GM10266 (cell line): Measurements from ENCODE around the gene NPW.

ENCODE experiments used
- DNase-seq: peaks from one replicate; pipeline ENCODE4 v3.0.0; 2012; ENCODE audit errors: extremely low spot score
- TF ChIP-seq, protein P1 (sequence below): IDR thresholded peaks from 2 replicates; pipeline ENCODE4 v1.5.1; 2012; ENCODE audit warnings: mild to moderate bottlenecking, low read depth; ENCODE audit not compliant: control insufficient read depth, insufficient read depth; ENCODE audit errors: missing control alignments

NPW gene

DNA sequence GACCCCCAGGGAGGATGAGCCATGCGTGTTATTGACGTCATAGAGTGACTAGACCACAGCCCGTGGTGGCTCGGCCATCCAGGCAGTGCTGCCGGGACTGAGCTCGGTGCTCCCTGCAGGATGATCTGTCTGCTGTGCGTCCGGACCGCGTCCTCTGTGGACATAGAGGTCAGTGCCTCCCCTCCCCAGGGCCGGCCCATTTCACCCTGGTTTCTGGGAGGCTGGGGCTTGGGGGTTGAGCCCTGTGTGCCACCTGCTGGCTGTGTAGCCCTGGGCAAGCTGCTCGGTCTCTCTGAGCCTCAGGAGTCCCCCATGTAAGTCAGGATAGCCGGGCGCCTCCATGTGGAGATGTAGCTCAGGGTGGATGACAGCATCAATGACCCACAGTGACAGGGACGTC, 36.5 kb downstream of the NPW start:
- TF ChIP-seq, protein P1, sequence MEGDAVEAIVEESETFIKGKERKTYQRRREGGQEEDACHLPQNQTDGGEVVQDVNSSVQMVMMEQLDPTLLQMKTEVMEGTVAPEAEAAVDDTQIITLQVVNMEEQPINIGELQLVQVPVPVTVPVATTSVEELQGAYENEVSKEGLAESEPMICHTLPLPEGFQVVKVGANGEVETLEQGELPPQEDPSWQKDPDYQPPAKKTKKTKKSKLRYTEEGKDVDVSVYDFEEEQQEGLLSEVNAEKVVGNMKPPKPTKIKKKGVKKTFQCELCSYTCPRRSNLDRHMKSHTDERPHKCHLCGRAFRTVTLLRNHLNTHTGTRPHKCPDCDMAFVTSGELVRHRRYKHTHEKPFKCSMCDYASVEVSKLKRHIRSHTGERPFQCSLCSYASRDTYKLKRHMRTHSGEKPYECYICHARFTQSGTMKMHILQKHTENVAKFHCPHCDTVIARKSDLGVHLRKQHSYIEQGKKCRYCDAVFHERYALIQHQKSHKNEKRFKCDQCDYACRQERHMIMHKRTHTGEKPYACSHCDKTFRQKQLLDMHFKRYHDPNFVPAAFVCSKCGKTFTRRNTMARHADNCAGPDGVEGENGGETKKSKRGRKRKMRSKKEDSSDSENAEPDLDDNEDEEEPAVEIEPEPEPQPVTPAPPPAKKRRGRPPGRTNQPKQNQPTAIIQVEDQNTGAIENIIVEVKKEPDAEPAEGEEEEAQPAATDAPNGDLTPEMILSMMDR: peak; percentile 12
- no peak for DNase-seq

DNA sequence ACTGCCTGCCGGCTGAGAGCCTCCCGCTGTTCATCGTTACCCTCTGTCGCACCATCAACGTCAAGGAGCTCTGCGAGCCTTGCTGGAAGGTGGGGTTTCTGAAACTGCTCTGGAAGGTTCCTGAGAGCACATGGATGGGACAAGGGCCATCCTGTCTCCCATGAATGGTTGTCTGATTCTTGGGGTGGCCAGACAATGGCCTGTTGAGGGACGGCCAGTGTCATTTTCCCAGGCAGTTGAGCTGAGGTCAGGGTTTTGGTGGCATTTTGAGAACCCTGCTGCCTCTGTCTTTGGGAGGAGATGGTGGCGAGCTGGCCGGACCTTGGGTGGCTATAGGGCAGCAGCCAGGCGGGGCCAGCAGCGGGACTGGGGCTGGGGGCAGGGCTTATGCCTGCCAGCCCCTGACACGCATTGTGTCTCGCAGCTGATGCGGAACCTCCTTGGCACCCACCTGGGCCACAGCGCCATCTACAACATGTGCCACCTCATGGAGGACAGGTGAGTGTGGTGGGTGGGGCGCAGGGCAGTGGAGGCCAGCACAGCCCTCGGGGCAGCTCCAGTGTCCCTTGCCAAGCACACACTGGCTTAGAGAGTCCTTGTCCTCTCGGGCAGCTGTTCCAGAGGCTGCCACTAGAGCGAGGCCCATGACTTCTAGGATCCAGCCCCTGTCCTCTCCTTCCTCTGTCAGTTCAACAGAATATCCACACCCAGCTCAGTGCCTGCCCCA, 37.3 kb downstream of the NPW start:
- DNase-seq: no peak
- TF ChIP-seq, protein P1: peak; percentile 16

DNA sequence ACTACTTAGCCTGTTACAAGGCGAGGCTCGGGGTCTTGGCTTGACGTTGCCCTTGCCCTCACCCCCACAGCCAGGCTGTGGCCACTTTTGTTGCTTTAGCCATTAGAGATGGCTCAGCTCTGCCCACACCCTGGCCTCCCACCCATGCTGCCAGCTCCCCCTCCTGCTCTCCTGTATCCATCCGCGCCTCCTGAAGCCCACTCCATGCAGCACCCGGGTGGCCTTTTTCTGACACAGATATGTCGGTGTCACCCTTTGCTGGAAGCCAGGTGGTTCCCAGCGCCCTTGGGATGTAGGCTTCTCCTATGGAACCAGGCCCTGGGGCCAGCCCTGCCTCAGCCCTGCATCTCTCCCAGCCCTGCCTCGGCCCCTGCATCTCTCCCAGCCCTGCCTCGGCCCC, 37.9 kb downstream of the NPW start:
- TF ChIP-seq, protein P1: no peak

DNA sequence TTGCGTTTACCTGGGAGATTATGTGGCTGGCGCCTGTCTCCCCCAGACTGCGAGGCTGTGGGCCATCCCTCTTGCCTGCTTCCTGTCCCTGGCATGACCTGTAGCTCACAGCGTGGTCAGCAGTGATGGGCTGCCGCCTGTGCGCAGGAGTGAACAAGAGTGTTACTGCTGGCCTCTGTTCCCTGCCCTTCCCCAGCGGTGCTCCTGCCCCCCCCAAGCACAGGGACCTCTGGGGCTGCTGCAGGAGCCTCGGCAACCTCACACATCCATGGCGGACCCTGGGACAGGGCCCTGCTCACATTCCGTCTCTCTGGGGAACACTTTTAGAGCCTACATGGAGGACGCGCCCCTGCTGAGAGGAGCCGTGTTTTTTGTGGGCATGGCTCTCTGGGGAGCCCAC, 38.8 kb downstream of the NPW start:
- no peak for DNase-seq
- TF ChIP-seq, protein P1: no peak

More for the DNA sequence above, 37.9 kb downstream of the NPW start:
- DNase-seq: no peak

DNA sequence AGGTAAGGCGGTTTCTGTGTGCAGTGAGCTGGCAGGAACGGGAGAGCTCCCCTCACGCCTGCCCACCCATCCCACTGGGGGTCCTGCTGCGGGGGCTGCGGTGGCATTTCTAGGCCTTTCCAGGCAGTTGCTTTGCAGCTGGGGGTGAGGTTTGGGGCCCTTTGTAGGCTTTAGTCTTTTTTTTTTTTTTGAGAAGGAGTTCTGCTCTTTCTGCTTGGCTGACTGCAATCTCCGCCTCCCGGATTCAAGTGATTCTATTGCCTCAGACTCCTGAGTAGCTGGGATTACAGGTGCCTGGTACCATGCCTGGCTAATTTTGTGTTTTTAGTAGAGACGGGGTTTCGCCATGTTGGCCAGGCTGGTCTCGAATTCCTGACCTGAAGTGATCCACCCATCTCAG, 39.3 kb downstream of the NPW start:
- TF ChIP-seq, protein P1: no peak
- DNase-seq: no peak

DNA sequence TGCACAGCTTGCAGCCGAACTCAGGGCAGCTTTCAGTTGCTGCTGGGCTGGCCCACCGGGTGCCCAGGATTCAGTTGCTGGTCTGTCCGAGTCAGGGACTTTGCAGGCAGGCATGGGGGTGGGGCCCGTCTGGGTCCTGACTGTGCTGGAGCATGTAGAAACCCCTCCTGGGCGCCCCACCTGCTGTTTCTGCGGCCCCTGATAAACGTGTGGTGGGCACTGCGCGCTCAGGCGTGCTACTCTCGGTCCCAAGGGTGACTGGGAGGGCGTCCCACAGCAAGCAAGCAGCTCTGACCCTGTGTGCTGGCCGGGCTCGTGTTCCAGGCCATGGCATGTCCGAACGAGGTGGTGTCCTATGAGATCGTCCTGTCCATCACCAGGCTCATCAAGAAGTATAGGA, 40.8 kb downstream of the NPW start:
- TF ChIP-seq, protein P1: no peak
- no peak for DNase-seq

DNA sequence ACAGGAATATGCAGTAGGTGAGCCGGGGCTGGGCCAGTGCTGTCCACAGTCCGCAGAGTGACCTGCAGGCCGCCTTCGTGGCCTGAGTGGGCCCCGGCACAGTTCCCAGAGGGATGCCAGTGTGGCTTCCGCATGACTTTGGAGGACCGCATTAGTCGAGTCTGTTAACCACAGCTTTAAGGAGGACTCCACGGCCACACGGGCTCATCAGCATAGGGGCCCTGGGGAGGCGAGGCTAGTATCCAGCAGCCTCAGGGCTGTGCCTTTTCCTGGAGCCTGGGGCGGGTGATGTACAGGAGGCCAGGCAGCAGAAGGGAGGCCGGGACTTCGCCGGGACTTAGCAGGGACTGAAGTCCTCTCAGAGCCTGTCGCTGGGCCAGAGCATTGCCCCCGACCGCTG, 41.4 kb downstream of the NPW start:
- TF ChIP-seq, protein P1: no peak
- no peak for DNase-seq
